HG03135 (cell line): Measurements from ENCODE around the gene PLIN4.
"Not testable (repeated sequence)": the region's sequence is repeated elsewhere in the genome, so short reads cannot be mapped to it uniquely, and the experiment has no call there.

Experiments used
- ATAC-seq: cut with Tn5 transposase; IDR thresholded peaks from one replicate; pipeline ENCODE4 v1.9.1; 2021; ENCODE audit warnings: mild to moderate bottlenecking, moderate library complexity; ENCODE audit not compliant: unreplicated experiment

PLIN4 gene

GRCh38 chr19:4518345-4519171 is at the start of gene PLIN4:
PLIN4 (minus strand) TSS chr19:4518486; CDS start chr19:4518272, 214 bp downstream.
- ATAC-seq: no peak

GRCh38 chr19:4567584-4568071 is 49.3 kb upstream of the PLIN4 start:
- ATAC-seq: no peak

DNA sequence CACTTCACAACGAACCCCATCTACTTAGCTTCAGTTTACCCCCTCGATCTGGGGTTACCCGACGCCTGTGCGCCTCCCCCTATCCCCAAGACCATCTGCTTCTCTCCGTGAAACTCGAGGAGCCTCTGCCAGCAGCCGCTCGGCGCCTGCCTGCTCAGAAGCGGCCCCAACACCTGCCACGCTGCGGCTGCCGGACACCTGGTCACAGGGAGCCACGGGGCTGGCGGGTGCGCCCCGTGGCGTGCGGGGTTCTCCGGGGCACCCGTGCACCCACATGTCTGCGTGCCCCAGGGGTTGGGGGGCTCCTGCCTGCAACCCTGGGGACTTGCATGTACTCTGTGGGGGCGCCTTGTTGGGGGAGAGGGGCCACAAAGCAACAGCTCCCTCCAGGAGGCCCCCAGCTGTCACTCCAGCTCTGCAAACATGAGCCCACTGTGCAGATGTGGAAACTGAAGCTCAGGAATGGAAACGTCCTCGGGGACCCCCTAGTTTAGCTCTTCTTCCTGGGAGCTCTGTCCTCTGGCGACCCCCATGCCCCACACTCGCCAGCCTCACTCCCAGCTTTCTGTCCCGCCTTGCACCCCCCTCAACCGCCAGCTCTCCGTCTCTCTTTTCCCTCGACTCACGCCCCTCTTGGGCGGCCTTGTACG is 48.2 kb upstream of the PLIN4 start:
- no peak for ATAC-seq

DNA sequence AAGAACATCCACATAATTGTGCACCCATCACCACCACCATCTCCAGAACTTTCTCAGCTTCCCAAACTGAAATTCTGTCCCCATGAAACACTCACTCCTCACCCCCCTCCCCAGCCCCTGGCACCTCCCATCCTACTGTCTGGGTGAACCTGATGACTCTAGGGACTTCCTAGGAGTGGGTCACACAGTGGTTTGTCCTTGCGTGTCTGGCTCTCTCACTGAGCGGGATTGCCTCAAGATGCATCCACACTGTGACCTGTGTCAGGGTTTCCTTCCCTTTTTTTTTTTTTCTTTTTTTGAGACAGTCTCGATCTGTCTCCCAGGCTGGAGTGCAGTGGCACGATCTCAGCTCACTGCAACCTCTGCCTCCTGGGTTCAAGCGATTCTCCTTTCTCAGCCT is 45.3 kb upstream of the PLIN4 start:
- ATAC-seq: not testable (repeated sequence)

- ATAC-seq: not testable (repeated sequence)
Observed at GRCh38 chr19:4562085-4562484, 43.8 kb upstream of the PLIN4 start.

DNA sequence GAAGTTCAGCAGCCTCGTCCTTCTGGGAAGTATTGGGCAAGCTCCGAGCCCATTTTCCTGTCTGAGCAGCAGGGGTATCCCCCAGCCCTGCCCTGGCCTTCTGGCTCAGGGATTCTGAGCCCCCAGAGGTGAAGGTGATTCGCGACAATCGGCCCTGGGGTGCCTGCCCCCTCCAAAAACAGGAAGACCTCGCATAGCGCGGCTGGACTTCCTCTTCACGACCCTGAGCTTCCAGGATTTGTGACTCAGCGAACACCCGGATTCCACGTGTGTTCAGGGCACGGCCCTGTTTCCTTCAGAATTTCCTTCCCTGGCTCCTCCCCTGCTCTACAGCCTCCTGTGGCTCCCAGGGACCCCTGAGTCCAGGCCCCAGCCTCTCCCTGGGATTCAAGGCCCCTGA is 41.3 kb upstream of the PLIN4 start, which contains the start of gene SEMA6B:
TSS of gene SEMA6B (minus strand) at position 116 of the 400 bp plus-strand sequence. CDS start 1,227 bp downstream, outside the sequence.
- no peak for ATAC-seq

DNA sequence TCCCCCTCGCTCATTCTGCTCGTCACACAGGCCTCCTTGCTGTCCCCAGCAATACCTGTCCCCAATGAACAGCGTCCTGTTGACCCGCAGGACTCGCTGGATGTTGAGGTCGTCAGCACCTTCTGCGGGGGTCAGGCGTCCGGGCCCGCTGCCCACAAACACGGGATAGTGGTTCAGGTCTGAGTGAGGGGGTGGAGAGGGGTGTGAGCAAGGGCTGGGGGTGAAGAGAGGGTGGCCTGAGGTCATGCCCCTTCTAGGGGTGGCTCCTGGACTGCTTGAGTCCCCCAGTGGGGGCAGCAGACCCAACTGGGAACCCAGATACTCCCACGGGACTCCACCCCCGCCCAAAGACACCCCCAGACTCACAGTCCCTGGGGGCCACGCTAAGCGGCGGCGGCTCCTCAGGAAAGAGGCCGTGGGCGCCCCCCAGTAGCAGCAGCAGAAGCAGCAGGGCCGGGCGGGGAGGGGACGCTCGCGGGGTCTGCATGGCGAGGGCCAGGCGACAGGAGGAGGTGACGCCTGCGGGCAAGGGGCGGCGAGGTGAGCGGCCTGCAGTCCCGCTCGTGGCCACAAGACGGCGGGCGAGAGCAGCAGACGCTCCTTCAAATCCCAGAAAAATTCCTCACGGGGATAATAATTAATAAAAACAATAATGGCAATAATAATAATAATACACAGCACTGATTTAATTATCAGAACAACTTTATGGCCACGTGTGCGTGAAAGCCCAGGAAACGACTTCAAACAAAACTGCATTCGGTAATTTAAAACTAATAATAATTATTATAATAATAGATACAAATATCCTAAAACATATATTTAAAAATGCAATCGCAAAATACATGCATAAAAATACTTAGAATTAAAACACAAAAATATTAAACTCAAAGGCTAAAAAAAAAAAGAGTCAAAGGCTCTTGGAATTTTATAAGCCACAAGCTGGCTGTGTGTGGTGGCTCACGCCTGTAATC is 40.0 kb upstream of the PLIN4 start:
- ATAC-seq: no peak

DNA sequence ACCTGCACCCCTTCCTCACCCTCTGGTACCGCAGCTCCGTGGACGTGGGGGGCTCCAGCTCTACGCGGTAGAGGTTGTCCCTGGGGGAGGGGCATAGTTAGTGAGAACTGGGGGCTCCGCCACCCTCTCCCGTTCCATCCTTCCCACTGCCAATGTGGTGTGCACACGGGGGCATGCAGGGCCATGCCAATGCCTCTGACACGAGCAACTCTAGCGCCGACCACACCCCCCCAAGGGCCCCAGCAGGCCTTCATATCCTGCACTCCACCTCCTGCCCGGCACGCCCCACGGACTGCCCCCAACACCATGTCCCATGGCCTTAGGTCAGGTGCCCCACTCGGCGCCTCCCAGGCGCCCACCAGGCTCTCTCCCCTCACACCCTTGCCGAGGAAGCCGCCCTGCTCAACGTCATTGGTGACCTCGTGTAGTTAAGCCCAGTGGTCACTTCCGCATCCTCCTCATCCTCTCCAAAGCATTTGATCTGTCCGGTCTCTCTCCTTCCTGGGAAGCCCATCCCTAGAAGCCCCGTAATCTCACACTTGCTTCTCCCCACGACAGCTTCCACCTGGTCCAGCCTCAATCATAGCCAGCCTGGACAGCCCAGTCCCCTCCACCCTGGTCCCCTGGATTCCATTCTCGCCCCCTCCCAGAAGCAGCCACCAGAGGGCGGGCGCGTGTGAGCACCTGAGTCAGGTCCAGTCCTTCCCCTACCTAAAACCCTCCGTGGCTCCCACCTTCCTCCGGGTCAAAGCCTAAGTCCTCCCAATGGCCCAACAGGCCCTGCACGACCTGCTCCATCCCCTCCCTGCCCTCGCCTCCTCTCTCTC is 39.1 kb upstream of the PLIN4 start:
- no peak for ATAC-seq

- ATAC-seq: no peak
Observed at GRCh38 chr19:4556597-4557127, 38.4 kb upstream of the PLIN4 start.

DNA sequence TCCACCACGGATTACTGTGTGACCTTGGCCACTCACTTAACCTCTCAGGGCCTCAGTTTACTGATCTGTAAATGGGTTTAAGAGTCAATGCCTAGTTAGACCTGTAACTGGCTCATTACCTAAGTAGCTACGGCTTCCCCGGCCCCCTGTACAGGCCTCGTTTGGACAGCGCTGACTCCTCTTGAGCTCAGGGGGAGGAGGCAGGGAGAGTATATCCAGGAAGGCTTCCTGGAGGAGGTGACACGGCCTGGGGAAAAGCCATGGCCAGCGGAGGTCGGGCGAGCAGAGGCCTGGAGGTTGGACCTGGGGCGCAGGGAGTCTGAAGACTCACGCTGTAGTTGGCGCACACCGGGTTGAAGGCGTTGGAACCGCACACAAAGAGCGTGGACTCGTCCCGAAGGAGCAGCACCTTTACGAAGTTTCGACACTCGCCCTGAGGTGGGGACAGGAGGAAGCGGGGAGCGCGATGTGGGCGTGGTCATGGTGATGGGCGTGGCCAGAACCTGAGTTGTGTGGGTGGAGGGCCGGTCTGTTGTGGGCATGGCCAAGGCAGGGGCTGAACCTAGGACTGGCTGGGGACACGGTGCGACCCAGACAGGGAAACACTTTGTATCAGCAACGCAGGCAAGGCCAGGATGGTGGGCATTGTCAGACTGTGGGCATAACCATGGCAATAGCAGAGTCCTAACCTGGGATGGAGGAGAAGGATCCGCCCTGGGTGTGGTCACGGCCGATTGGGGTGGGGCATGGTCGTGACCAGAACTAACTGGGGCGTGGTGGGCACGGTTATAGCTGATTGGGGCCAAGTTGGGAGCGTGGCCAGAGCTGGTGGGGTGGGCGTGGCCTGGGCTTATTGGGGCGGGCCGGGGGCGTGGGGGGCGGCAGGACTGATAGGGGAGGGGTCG is 37.6 kb upstream of the PLIN4 start:
- no peak for ATAC-seq

DNA sequence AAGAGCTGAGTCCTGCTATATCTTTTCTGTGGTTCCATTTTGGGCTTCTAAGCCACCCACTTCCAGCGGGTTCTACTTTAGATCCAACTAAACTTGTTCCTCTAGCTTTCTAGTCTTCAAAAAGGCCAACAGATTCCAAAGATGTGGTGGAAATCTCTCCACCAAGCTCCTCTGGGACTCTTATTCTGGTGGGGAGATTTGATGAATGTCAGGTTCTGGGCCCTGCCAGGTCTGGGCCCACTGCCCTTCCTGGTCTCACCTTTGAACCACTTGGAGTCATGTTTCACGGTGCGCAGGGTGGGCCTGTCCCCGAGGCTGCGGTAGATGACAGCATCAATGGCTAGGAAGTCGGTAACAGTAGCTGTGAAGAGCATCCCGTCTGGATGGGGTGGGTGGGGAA is 36.4 kb upstream of the PLIN4 start:
- ATAC-seq: no peak

DNA sequence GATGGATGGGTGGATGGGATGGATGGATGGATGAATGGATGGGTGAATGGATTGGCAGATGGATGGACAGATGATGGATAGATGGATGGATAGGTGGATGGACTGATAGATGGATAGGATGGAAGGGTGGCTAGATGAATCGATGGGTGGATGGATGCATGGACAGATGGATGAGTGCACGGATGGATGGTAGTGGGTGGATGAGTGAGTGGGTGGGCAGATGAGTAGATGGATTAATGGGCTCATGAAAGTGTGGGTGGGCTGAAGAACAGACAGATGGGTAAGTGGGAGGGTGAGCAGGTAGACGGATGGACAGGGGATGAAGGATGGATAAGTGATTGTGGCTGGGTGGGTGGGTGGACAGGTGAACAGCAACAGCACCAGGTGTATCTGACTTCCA is 35.5 kb upstream of the PLIN4 start:
- no peak for ATAC-seq

DNA sequence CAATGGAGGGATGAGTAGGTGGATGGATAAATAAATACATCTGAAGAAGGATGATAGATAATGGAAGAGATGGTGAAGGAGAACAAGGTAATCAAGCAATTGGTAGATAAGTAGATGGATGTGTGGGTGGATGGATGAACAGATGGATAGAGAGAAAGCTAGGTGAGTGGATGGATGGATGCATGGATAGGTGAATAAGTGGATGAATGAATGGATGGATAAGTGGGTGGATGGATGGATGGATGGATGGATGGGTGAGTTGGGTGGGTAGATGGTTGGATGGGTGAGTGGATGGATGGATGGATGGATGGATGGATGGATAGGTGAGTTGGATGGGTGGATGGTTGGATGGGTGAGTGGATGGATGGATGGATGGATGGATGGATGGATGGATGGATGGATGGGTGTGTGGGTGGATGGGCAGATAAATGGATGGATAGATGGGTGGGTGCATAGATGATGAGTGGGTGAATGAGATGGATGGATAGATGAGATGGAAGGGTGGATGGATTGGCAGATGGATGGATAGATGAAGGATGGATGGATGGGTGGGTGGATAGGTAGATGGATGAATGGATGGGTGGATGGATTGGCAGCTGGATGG is 34.9 kb upstream of the PLIN4 start:
- ATAC-seq: no peak

- no peak for ATAC-seq
Observed at GRCh38 chr19:4552525-4552819, 34.2 kb upstream of the PLIN4 start.

- ATAC-seq: no peak
Observed at GRCh38 chr19:4550479-4551050, 32.3 kb upstream of the PLIN4 start.

DNA sequence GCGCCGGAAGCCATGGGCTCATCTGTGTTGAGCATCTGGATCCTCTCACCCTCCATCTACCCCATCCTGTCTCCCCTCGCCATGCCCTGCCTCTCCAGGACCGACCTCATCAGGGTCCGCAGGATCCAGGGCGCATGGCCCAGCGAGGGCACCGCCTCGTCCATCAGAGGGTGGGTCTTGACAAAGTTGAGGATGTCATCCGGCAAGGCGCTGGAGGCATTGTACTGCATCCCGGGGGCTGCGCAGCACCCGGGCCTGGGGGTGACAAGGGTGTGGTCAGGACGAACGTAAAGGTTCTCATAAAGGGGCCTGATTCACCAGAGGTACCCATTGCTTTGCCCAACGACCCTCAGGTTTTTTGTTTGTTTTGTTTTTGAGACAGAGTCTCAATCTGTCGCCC is 31.7 kb upstream of the PLIN4 start:
- no peak for ATAC-seq

DNA sequence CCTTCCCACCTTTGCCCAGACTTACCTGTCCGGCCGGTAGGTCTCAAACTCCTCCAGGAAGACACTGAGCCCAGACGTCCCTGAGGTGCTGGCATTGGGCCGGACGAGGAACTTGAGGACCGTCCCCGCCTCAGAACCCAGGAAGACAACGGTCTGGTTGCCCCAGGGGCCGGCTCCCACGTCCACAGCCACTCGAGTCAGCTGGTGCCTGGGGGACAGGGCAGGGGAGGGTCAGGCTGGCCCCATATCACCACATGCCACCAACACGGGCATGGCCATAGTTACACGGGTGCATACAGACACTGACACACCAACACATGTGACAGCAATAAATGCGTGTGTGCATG is 29.9 kb upstream of the PLIN4 start:
- no peak for ATAC-seq
